ENCODE results near the gene MANBA. TPM values are rescaled to one million over a fixed set of nuclear protein-coding genes. Genes with fewer than 3 reads are reported as not detected.

Gene MANBA
- total RNA-seq, 1 donor from 2014 or later, result 48.9 TPM

DNA sequence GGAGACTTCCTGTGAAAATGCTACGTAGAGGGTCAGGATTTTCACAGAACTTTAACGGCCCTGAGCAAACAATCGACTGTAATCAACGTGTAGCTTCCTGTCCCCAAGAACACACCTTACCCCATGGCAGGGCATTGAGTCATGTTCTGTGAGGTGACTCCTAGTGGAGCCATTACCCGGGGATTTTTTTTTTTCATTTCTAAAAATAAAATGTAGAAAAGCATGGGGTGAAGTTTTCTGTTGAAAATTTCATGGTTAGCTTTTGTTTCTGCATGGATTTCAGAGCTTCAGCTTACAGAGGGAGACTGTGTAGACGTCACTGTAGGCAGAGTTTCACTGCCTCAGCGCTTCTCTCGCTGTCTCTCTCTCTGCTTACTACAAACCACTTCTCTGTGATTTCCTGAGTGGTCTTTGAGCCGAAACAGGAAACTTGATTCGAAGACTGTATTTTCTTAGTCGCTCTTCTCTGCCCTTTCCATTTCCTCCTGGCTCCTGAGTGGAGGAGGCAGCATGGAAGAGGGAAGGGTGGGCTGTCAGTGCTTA lies 147.9 kb downstream of the MANBA start:
- Mint-ChIP-seq H3K4me3 (ENCODE audit: low read depth) (no peak overlapping the region), H3K9me3 (ENCODE audit: low read depth) (no peaks in the 10 kb centered on the region), H3K27ac (no peak overlapping the region), H3K36me3 (ENCODE audit: insufficient read depth) (peaks cover 29% of the 10 kb centered on the region), H3K27me3 (no peaks in the 10 kb centered on the region), H3K4me1 (ENCODE audit: low read depth) (no peaks in the 10 kb centered on the region)
- no peak for DNase-seq (ENCODE audit: low spot score, unreplicated experiment)
- TF ChIP-seq, protein P1, sequence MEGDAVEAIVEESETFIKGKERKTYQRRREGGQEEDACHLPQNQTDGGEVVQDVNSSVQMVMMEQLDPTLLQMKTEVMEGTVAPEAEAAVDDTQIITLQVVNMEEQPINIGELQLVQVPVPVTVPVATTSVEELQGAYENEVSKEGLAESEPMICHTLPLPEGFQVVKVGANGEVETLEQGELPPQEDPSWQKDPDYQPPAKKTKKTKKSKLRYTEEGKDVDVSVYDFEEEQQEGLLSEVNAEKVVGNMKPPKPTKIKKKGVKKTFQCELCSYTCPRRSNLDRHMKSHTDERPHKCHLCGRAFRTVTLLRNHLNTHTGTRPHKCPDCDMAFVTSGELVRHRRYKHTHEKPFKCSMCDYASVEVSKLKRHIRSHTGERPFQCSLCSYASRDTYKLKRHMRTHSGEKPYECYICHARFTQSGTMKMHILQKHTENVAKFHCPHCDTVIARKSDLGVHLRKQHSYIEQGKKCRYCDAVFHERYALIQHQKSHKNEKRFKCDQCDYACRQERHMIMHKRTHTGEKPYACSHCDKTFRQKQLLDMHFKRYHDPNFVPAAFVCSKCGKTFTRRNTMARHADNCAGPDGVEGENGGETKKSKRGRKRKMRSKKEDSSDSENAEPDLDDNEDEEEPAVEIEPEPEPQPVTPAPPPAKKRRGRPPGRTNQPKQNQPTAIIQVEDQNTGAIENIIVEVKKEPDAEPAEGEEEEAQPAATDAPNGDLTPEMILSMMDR (IDR thresholded peaks at IDR 0.05; ENCODE audit: unreplicated experiment), result no peak

DNA sequence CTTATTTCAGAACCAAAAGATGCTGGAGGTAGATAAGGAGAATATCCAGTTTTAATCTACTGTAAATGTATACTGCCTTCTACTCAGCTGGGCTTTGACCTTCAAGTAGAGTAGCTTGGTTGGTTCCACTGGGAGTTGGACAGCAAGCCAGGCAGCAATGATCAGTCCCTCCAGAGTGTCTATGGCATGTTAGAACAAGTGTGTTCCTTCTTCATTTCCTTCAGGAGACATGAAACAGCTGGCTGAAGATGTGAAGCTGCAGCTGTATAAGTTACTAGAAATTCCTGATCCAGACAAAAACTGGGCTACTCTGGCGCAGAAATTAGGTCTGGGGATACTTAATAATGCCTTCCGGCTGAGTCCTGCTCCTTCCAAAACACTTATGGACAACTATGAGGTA lies 148.6 kb downstream of the MANBA start:
- peaks cover 31% of the 10 kb centered on the region for H3K36me3 Mint-ChIP-seq (ENCODE audit: insufficient read depth)
- no peaks in the 10 kb centered on the region for H3K9me3 Mint-ChIP-seq (ENCODE audit: low read depth)
- no peak overlapping the region for H3K27ac Mint-ChIP-seq
- H3K4me1 Mint-ChIP-seq (ENCODE audit: low read depth), result no peaks in the 10 kb centered on the region
- H3K27me3 Mint-ChIP-seq, result no peaks in the 10 kb centered on the region
- DNase-seq (ENCODE audit: low spot score, unreplicated experiment), result no peak
- no peak overlapping the region for H3K4me3 Mint-ChIP-seq (ENCODE audit: low read depth)
- TF ChIP-seq, protein P1 (IDR thresholded peaks at IDR 0.05; ENCODE audit: unreplicated experiment), result no peak

DNA sequence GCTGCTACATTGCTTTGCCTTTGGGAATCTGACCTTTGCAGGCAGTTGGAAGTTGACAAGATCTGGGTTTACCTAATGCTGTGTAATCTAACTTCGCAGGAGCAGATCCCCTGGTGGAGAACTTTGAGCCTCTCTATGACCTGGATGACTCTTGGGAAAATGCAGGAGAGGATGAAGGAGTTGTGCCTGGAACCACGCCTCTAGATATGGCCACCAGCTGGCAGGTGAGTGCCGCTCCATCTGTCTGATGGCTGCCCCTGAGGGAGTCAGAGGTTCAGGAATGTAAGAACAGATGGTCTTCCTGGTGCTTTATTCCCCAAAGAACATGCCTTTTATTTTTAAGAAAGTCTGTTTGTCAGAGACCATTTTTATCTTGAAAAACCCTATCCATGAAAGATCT lies 150.3 kb downstream of the MANBA start:
- Mint-ChIP-seq H3K9me3 (ENCODE audit: low read depth) (no peaks in the 10 kb centered on the region), H3K27me3 (no peaks in the 10 kb centered on the region), H3K27ac (no peak overlapping the region), H3K4me1 (ENCODE audit: low read depth) (no peaks in the 10 kb centered on the region), H3K4me3 (ENCODE audit: low read depth) (no peak overlapping the region), H3K36me3 (ENCODE audit: insufficient read depth) (peaks cover 36% of the 10 kb centered on the region)
- no peak for DNase-seq (ENCODE audit: low spot score, unreplicated experiment)
- TF ChIP-seq, protein P1 (IDR thresholded peaks at IDR 0.05; ENCODE audit: unreplicated experiment), result no peak

DNA sequence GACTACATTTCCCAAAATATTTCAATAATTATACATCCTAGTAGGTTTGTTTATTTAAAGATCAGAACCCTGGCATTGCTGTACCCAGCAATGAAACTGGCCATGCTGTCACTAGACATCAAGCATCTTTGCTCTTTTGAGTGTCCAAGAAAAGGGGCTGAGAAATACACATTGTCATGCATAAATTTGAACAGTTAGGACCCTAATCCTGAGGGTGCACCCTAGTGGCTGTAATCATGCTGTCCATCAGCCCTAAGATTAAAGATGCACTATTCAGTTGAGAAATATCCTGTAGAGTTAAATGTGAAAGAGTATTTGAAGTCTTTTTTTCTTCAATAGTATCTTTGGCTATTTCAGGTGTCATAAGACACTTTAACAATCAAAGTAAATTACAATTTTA lies 150.8 kb downstream of the MANBA start:
- H3K27me3 Mint-ChIP-seq, result no peaks in the 10 kb centered on the region
- H3K36me3 Mint-ChIP-seq (ENCODE audit: insufficient read depth), result peaks cover 33% of the 10 kb centered on the region
- no peaks in the 10 kb centered on the region for H3K9me3 Mint-ChIP-seq (ENCODE audit: low read depth)
- no peak for DNase-seq (ENCODE audit: low spot score, unreplicated experiment)
- H3K4me3 Mint-ChIP-seq (ENCODE audit: low read depth), result no peak overlapping the region
- H3K4me1 Mint-ChIP-seq (ENCODE audit: low read depth), result no peaks in the 10 kb centered on the region
- TF ChIP-seq, protein P1 (IDR thresholded peaks at IDR 0.05; ENCODE audit: unreplicated experiment), result no peak
- no peak overlapping the region for H3K27ac Mint-ChIP-seq

DNA sequence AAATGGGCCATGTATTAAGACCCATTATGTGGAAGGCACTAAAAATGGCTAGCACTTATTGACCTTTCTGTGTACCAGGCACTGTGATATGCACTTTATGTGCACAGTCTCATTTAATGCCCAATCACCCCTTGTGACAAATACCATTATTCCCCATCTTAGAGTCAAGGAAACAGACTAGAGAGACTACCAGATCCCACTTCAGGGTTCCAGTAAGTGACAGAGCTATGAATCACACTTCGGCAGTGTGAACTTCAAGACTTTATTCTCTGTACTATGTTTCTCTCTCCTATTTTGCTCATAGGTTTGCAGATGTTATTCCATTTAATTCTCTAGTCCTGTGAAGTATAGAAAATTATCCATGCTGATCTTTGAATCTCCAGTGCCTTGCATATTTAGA lies 152.6 kb downstream of the MANBA start:
- TF ChIP-seq, protein P1 (IDR thresholded peaks at IDR 0.05; ENCODE audit: unreplicated experiment), result no peak
- no peak overlapping the region for H3K4me3 Mint-ChIP-seq (ENCODE audit: low read depth)
- H3K27me3 Mint-ChIP-seq, result no peaks in the 10 kb centered on the region
- H3K36me3 Mint-ChIP-seq (ENCODE audit: insufficient read depth), result peaks cover 25% of the 10 kb centered on the region
- H3K9me3 Mint-ChIP-seq (ENCODE audit: low read depth), result no peaks in the 10 kb centered on the region
- H3K4me1 Mint-ChIP-seq (ENCODE audit: low read depth), result no peaks in the 10 kb centered on the region
- no peak overlapping the region for H3K27ac Mint-ChIP-seq
- DNase-seq (ENCODE audit: low spot score, unreplicated experiment), result no peak
